DND-41 (cell line): ENCODE measurements around the gene IGF2BP2.

Experiments
- ATAC-seq: fragments of 200-7000 bp; cut with Tn5 transposase; 3 replicates; pipeline ENCODE4 v1.9.1; 2021; ENCODE audit warnings: low read depth; ENCODE audit not compliant: insufficient read depth
- DNase-seq: peaks from one replicate; pipeline ENCODE4 v3.0.0-alpha.2; 2020
- H2AFZ ChIP-seq: 2 replicates; pipeline ENCODE4 v1.6.0; 2012; ENCODE audit warnings: low read depth, low read length
- H3K27ac ChIP-seq: 2 replicates; pipeline ENCODE4 v1.5.1; 2012; ENCODE audit warnings: low read length, inconsistent platforms
- H3K27me3 ChIP-seq: fragments of 200-600 bp; sonication (generic); 2 replicates; pipeline ENCODE4 v1.6.0; 2012; ENCODE audit warnings: low read length, mild to moderate bottlenecking, inconsistent platforms; ENCODE audit not compliant: insufficient read depth, poor library complexity
- H3K36me3 ChIP-seq: 2 replicates; pipeline ENCODE4 v1.5.1; 2012; ENCODE audit warnings: low read length, inconsistent platforms; ENCODE audit not compliant: insufficient read depth
- H3K4me1 ChIP-seq: 2 replicates; pipeline ENCODE4 v1.5.1; 2012; ENCODE audit warnings: mild to moderate bottlenecking, low read length; ENCODE audit not compliant: insufficient read depth
- H3K4me2 ChIP-seq: 2 replicates; pipeline ENCODE4 v1.6.0; 2012; ENCODE audit warnings: mild to moderate bottlenecking, moderate library complexity, low read length, inconsistent platforms; ENCODE audit not compliant: insufficient read depth
- H3K4me3 ChIP-seq, 2 experiments: fragments of 200-600 bp in 1 of 2; shearing (Covaris generic) in 1 of 2; 2 replicates each; pipeline ENCODE4 v1.5.1; 2012 to 2016; ENCODE audit warnings: inconsistent platforms in 2 of 2, low read length in 2 of 2, mild to moderate bottlenecking in 2 of 2, low read depth in 1 of 2, moderate library complexity in 1 of 2
- H3K79me2 ChIP-seq: 2 replicates; pipeline ENCODE4 v1.6.0; 2012; ENCODE audit warnings: low read length, inconsistent platforms; ENCODE audit not compliant: insufficient read depth
- H3K9ac ChIP-seq: 2 replicates; pipeline ENCODE4 v1.6.0; 2012; ENCODE audit warnings: low read depth, mild to moderate bottlenecking, inconsistent platforms, low read length, moderate library complexity
- H3K9me3 ChIP-seq: 2 replicates; pipeline ENCODE4 v1.5.1; 2012; ENCODE audit warnings: low read length, moderate library complexity, mild to moderate bottlenecking, inconsistent platforms; ENCODE audit not compliant: insufficient read depth, severe bottlenecking
- H4K20me1 ChIP-seq: 2 replicates; pipeline ENCODE4 v1.6.0; 2012; ENCODE audit warnings: low read length; ENCODE audit not compliant: insufficient read depth
- CTCF ChIP-seq: IDR thresholded peaks from 2 replicates; pipeline ENCODE4 v1.5.1; 2012; ENCODE audit warnings: borderline replicate concordance, low read length, moderate library complexity, mild to moderate bottlenecking; ENCODE audit not compliant: poor library complexity, severe bottlenecking; ENCODE audit errors: extremely low read depth
- EZH2 ChIP-seq: IDR thresholded peaks from 3 replicates; pipeline ENCODE4 v1.6.1; 2012; ENCODE audit warnings: borderline replicate concordance, low read depth, mild to moderate bottlenecking, moderate library complexity, low read length, inconsistent platforms; ENCODE audit not compliant: severe bottlenecking

The IGF2BP2 gene

GRCh38 chr3:185793381-185793780 is 31.5 kb downstream of the IGF2BP2 start:
- Histone ChIP-seq H4K20me1 (no peaks in the 10 kb centered on the region), H3K4me1 (no peaks in the 10 kb centered on the region), H3K79me2 (no peaks in the 10 kb centered on the region), H2AFZ (no peak overlapping the region), H3K9me3 (no peaks in the 10 kb centered on the region), H3K27me3 (peaks cover 11% of the 10 kb centered on the region), H3K4me3 (no peak overlapping the region), H3K36me3 (no peaks in the 10 kb centered on the region), H3K27ac (no peak overlapping the region), H3K9ac (no peak overlapping the region), H3K4me2 (no peak overlapping the region)
- no peak for DNase-seq
- ATAC-seq, result no peak
- TF ChIP-seq CTCF, result no peak
- no peak for TF ChIP-seq EZH2

GRCh38 chr3:185792955-185793354 is 31.9 kb downstream of the IGF2BP2 start:
- H3K4me2 ChIP-seq, result no peak overlapping the region
- ATAC-seq (no peak), DNase-seq (no peak)
- H3K27me3 ChIP-seq, result peaks cover 11% of the 10 kb centered on the region
- no peak overlapping the region for H2AFZ ChIP-seq
- H3K4me3 ChIP-seq, result no peak overlapping the region
- no peak overlapping the region for H3K9ac ChIP-seq
- no peaks in the 10 kb centered on the region for H3K79me2 ChIP-seq
- H3K4me1 ChIP-seq, result no peaks in the 10 kb centered on the region
- H4K20me1 ChIP-seq, result no peaks in the 10 kb centered on the region
- H3K36me3 ChIP-seq, result no peaks in the 10 kb centered on the region
- TF ChIP-seq EZH2 (no peak), CTCF (no peak)
- no peak overlapping the region for H3K27ac ChIP-seq
- H3K9me3 ChIP-seq, result no peaks in the 10 kb centered on the region

- Histone ChIP-seq H3K4me1 (no peaks in the 10 kb centered on the region), H3K79me2 (no peaks in the 10 kb centered on the region), H3K9ac (no peak overlapping the region), H2AFZ (no peak overlapping the region), H4K20me1 (no peaks in the 10 kb centered on the region), H3K27ac (no peak overlapping the region), H3K9me3 (no peaks in the 10 kb centered on the region), H3K36me3 (no peaks in the 10 kb centered on the region), H3K4me2 (no peak overlapping the region), H3K4me3 (no peak overlapping the region), H3K27me3 (peaks cover 11% of the 10 kb centered on the region)
- ATAC-seq (no peak), DNase-seq (no peak)
- no peak for TF ChIP-seq CTCF
Observed at GRCh38 chr3:185789891-185790830, 34.7 kb downstream of the IGF2BP2 start.
